GM12892 (cell line): ENCODE results near the gene ORC4.
A peak's percentile ranks its signal among the peaks of the same experiment; 100 is the strongest.

Experiments used
- DNase-seq: peaks from one replicate; pipeline ENCODE4 v3.0.0; 2011; ENCODE audit not compliant: insufficient read length
- FAIRE-seq: peaks from 2 replicates; lab custom pipeline; 2011; peaks lifted over from hg19 to GRCh38; lab: Jason Lieb, UNC
- POLR2A ChIP-seq: IDR thresholded peaks from 2 replicates; pipeline ENCODE4 v1.6.1; 2011; ENCODE audit warnings: low read depth, low read length, control low read depth
- POLR2AphosphoS5 ChIP-seq: IDR thresholded peaks from 2 replicates; pipeline ENCODE4 v1.6.1; 2011; ENCODE audit warnings: low read depth, low read length, control low read depth
- TAF1 ChIP-seq: IDR thresholded peaks from 2 replicates; pipeline ENCODE4 v1.6.1; 2011; ENCODE audit warnings: low read depth, mild to moderate bottlenecking, control low read depth, low read length, borderline replicate concordance

The ORC4 gene

DNA sequence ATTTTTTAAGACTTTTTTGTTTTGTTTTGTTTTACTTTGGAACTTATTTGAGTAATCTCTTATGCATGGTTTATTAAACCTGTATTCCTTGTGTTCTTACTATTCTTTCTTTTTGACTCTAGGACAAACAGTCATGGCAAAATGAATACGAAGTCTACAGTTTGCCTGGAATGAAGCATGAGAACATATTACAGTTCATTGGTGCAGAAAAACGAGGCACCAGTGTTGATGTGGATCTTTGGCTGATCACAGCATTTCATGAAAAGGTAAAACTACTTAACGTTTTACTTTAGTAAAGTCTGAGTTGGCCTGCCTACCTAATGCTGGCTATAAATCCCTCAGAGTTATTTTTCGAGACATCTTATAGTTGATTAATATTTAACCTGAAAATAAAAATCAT, 103.4 kb downstream of the ORC4 start:
- FAIRE-seq (no peak), DNase-seq (no peak)
- TF ChIP-seq TAF1, result no peak
- no peak for TF ChIP-seq POLR2AphosphoS5
- no peak for TF ChIP-seq POLR2A

DNA sequence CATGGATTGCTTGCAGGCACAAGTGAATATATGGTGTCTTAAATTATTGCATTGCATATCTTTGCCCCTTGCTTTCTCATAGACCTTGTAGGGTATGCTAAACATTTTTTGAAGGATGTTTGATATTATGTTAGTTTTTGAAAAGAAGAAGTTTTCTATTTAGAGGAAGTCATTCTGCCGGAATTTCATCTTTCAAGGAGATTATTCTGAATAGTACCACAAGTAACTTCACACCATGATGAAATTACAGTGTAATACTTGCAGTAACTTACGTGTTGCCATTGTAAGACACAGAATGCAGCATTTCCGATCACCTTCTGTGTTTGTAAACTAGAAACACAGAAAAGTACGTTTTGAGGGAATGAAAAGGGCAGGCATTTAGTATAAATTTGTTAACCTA, 103.8 kb downstream of the ORC4 start:
- TF ChIP-seq POLR2A, result no peak
- no peak for TF ChIP-seq TAF1
- TF ChIP-seq POLR2AphosphoS5, result no peak
- FAIRE-seq (no peak), DNase-seq (no peak)

DNA sequence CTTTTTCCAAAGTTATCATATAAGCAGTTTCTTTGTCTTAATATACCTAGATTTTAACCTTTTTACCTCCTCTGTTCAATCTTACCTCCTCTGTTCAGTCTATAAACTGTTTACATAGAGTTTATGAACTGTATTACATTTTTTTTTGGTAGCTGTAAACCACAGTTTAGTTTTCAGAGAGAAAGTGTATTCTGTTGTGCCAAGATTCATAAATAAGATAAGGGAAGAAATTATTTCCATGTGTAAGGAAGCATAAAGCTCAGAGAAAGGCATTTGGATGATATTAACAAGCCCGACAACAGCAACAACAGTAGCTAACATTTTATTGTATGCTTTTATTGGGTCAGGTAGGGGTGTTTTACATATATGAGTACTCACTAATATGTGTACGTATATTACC, 104.5 kb downstream of the ORC4 start:
- FAIRE-seq (no peak), DNase-seq (no peak)
- TF ChIP-seq TAF1, result no peak
- no peak for TF ChIP-seq POLR2A
- no peak for TF ChIP-seq POLR2AphosphoS5

DNA sequence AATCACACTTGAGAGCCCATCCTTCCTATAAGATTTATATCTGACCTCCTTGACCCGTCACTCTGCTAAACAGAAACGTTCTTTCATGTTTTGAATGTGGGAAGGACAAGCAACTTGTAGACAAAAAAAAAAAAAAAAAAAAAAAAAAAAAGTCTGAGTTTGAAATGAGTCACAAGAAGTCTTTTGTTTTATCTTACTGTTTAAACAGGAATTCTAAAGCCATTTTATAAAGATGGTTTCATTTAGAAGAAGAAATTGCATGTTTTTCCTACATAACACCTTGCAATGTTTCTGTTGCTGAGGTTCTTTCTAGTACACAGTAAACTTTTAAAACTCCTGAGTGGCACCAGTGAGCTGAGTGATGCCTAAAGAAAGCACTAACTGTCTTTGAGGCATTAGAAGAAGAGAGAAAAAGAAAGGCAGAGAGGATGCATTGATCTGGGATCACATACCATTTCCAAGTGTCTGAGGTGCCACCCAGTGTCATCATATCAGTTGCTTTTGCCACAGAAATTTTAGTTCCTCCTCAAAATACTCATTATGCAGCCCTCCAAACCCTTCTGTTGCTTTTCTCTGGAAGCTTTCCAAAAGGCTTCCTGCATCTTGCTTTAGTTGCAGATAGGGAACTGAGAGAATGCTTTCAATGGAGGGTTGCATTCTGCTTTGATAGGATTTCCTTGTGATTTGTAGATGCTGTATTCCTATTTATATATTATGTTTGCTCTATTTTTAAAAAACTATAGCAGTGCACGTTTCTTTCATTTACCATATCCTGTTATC, 106.6 kb downstream of the ORC4 start:
- DNase-seq, result no peak
- peak; percentile 9 for FAIRE-seq
- TF ChIP-seq POLR2A (no peak), TAF1 (no peak)

DNA sequence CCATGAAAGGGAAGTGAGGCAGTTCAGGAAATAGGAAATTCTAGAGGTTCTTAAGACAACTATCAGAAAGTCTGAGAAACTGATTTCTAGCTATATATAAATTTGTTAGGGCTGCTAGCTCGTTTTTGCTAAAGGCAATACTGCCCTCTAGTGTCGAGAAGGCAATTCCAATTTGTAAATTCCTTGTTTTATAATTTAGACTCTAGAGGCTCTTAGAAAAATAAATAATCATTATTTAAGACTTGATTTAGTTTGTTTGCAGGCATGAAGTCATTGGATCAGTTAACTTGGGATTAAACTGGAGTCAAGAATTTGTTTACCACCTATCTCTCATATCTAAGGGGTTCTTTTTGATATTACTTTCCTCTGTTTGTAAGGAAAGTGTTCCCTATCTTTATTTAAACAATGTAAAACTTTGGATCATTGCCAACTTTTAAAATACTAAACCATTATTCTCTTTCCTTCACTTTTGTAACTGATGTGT, 109.5 kb downstream of the ORC4 start:
- no peak for TF ChIP-seq POLR2AphosphoS5
- no peak for TF ChIP-seq POLR2A
- TF ChIP-seq TAF1, result no peak
- no peak for DNase-seq
- peak; percentile 62 for FAIRE-seq

DNA sequence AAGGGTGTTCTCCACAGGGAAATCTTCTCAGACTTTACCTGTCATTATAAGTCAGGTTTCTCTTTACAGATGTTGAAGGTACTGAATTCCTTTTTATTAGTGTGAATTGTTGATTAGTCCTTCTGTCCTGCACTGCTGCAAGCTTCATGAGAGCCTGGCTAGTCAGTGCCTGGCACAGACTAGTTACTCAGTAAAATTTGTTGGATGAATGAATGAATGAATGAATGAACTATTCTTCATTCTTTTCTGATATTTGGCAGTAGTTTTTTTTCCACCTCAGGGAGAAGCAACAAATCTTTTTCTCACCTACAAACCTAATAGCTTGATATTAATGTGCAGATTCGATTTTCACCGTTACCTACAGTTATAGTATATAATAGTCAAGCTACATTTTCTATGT, 111.4 kb downstream of the ORC4 start:
- DNase-seq (no peak), FAIRE-seq (no peak)
- TF ChIP-seq TAF1, result no peak
- no peak for TF ChIP-seq POLR2AphosphoS5

DNA sequence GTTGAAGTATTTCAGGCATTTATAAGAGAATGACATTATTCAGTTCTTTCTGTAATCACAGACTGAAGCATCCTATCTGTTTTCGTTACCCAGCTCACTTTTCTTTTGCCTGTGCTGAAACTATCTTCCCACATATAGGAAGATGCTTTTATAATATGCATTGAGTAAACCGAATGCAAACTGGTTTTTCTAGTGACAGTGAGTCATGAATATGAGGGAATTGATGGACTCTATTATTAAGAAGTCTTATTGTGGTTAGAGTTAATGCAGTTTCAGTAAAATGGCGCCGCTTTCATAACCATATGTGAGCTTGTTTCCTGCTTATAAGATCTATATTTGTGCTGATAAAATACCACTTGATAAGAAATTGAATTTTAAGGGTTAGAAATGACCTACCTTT, 116.5 kb downstream of the ORC4 start:
- no peak for TF ChIP-seq POLR2A
- TF ChIP-seq TAF1, result no peak
- TF ChIP-seq POLR2AphosphoS5, result no peak
- FAIRE-seq, result no peak
- no peak for DNase-seq

DNA sequence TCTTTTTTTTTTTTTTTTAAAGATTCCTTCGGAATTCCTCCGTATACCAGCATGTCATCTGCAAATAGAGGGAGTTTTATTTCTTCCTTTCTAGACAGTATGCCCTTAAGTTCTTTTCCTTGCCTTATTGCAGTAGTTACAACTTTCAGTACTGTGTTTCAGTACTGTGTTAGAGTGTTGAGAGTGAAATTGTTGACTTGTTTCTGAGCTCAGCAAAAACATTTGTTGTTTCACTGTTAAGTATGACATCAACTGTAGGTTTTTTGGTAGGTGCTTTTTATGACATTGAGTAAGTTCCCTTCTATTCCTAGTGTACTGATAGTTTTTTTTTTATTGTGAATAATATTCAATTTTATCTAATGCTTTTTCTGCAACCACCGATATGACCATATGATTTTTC, 131.9 kb downstream of the ORC4 start:
- FAIRE-seq (no peak), DNase-seq (no peak)
- TF ChIP-seq POLR2A (no peak), TAF1 (no peak), POLR2AphosphoS5 (no peak)

DNA sequence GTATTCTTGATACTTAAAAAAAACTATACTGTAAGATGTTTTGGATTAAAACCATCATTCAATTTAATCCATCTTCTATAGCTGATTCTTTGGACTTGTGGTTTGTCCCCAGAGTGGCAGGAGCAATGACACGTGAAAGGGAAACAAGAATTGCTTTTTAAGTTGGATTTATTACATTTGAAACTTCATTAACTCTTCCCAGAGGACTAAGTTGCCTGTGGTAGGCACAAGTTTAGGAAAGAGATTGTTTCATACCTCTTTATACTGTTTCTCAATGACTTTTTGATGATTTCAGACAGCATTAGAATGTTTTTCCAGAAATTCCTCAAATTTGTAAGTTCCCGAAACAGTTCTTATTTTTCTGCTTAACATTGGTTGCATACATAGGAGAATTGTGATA, 134.4 kb downstream of the ORC4 start:
- FAIRE-seq, result no peak
- no peak for DNase-seq
- TF ChIP-seq POLR2A (no peak), POLR2AphosphoS5 (no peak), TAF1 (no peak)

DNA sequence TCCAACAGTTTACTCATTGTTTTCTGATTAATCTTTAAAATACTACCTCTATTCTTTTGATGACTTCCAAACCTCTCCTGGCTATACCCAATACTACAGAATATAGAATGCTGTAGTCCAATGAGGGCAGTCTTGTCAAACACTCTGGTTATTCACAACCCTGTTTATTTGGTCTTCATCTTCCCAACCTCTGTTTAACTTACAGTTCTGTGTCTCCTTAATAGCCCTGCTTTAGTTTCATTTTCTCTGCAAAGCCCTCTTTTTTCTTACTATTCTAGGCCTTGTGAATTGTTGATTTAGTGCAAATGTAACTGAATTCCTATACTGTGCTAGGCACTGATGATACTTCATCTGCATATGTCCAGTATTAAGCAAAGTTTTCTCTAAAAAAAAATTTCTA, 135.7 kb downstream of the ORC4 start:
- DNase-seq, result no peak
- FAIRE-seq, result no peak
- TF ChIP-seq POLR2A (no peak), POLR2AphosphoS5 (no peak), TAF1 (no peak)

DNA sequence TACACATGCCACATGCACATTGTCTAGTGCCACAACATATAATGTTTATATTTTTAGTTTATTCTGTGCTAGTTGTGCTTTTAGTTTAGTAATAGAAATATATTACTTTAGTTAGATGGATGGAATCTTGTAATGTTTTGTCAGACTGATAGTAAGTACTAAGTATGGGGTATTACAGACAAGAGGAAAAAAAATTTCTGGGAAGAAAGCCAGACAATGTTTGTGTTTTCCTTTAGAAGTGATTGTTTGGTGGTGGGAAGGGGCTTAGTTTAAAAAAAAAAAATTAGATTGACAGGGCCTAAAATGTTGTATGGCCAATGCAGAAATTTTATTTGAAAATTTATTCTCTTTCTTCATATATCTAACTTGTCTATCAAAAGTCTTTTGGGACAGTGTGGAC, 137.9 kb downstream of the ORC4 start:
- FAIRE-seq (no peak), DNase-seq (no peak)
- no peak for TF ChIP-seq POLR2A
- no peak for TF ChIP-seq POLR2AphosphoS5
- TF ChIP-seq TAF1, result no peak
